Keratinocyte (primary cell): ENCODE measurements around the gene HSPB1. TPM values are rescaled to one million over a fixed set of nuclear protein-coding genes. Genes with fewer than 3 reads are reported as not detected.

Source experiments
- DNase-seq: peaks from one replicate; pipeline ENCODE4 v3.0.0-alpha.2; 2011; ENCODE audit warnings: low read depth, missing footprints, low spot score
- FAIRE-seq: peaks from 2 replicates; lab custom pipeline; 2011; peaks lifted over from hg19 to GRCh38; lab: Jason Lieb, UNC
- H2AFZ ChIP-seq: 2 replicates; pipeline ENCODE4 v1.6.0; 2012; ENCODE audit warnings: low read length, control low read depth, inconsistent platforms; ENCODE audit not compliant: control insufficient read depth
- H3K27ac ChIP-seq: 2 replicates; pipeline ENCODE4 v1.5.1; 2011; ENCODE audit warnings: low read length; ENCODE audit not compliant: control insufficient read depth, insufficient read depth
- H3K27me3 ChIP-seq: 3 replicates; pipeline ENCODE4 v1.6.0; 2011; ENCODE audit warnings: low read length; ENCODE audit not compliant: control insufficient read depth, insufficient read depth; ENCODE audit errors: extremely low read depth
- H3K36me3 ChIP-seq, 2 experiments: 2 replicates in 1 of 2; 3 replicates in 1 of 2; pipeline ENCODE4 v1.5.1; 2011; ENCODE audit warnings: low read length in 2 of 2, mild to moderate bottlenecking in 1 of 2; ENCODE audit not compliant: control insufficient read depth in 2 of 2, insufficient read depth in 2 of 2; ENCODE audit errors: extremely low read depth in 1 of 2
- H3K4me1 ChIP-seq: 3 replicates; pipeline ENCODE4 v1.5.1; 2011; ENCODE audit warnings: low read length; ENCODE audit not compliant: control insufficient read depth, insufficient read depth; ENCODE audit errors: extremely low read depth
- H3K4me2 ChIP-seq: 3 replicates; pipeline ENCODE4 v1.6.0; 2011; ENCODE audit warnings: low read depth, low read length; ENCODE audit not compliant: control insufficient read depth, insufficient read depth; ENCODE audit errors: extremely low read depth
- H3K4me3 ChIP-seq, 3 experiments: fragments of 200-600 bp in 1 of 3; sonication (generic) in 1 of 3; 2 replicates in 2 of 3; 3 replicates in 1 of 3; pipeline ENCODE4 v1.5.1; 2011 to 2016; ENCODE audit warnings: low read length in 3 of 3, mild to moderate bottlenecking in 3 of 3, control low read depth in 2 of 3, inconsistent platforms in 1 of 3, low read depth in 1 of 3, mixed read lengths in 1 of 3, mixed run types in 1 of 3, moderate library complexity in 1 of 3; ENCODE audit not compliant: control insufficient read depth in 2 of 3, insufficient read depth in 2 of 3; ENCODE audit errors: extremely low read depth in 1 of 3
- H3K79me2 ChIP-seq: 2 replicates; pipeline ENCODE4 v1.6.0; 2012; ENCODE audit warnings: low read length; ENCODE audit not compliant: control insufficient read depth, insufficient read depth
- H3K9ac ChIP-seq: 3 replicates; pipeline ENCODE4 v1.6.0; 2011; ENCODE audit warnings: low read length; ENCODE audit not compliant: control insufficient read depth, insufficient read depth; ENCODE audit errors: extremely low read depth
- H3K9me1 ChIP-seq: 3 replicates; pipeline ENCODE4 v1.6.0; 2011; ENCODE audit warnings: low read length; ENCODE audit not compliant: control insufficient read depth, insufficient read depth; ENCODE audit errors: extremely low read depth
- H3K9me3 ChIP-seq: 2 replicates; pipeline ENCODE4 v1.5.1; 2012; ENCODE audit warnings: low read depth, low read length; ENCODE audit not compliant: control insufficient read depth
- H4K20me1 ChIP-seq: 3 replicates; pipeline ENCODE4 v1.6.0; 2011; ENCODE audit warnings: low read length; ENCODE audit not compliant: control insufficient read depth, insufficient read depth; ENCODE audit errors: extremely low read depth
- CTCF ChIP-seq, 3 experiments: IDR thresholded peaks in 1 of 3; conservative IDR thresholded peaks in 1 of 3; optimal IDR thresholded peaks in 1 of 3; 2 replicates in 2 of 3; 3 replicates in 1 of 3; pipeline versions ENCODE3 to v1.5.1; 2011; ENCODE audit warnings: low read length in 3 of 3, mild to moderate bottlenecking in 3 of 3, moderate library complexity in 2 of 3, control low read depth in 1 of 3, inconsistent platforms in 1 of 3; ENCODE audit not compliant: insufficient read depth in 2 of 3; ENCODE audit errors: extremely low read depth in 1 of 3
- EZH2 ChIP-seq: IDR thresholded peaks from one replicate; pipeline ENCODE4 v1.6.1; 2012; ENCODE audit warnings: inconsistent platforms, mild to moderate bottlenecking, low read length, moderate library complexity
- dilution Hi-C: fragments of 300-500 bp; cut with MboI; formaldehyde crosslinking; loops from one replicate; pipeline ENCODE4 v1.7.0; 2020; ENCODE audit warnings: low sequenced_read_pairs; ENCODE audit not compliant: extremely low pct_ligation_motif_present
- polyA plus RNA-seq, 5 experiments: library from polyadenylated mRNA; depleted of rRNA in 3 of 5; stranded (reverse) in 3 of 5; stranded (forward) in 1 of 5; unstranded in 1 of 5; fragments of >200 nt; gene quantifications; 1 replicate in 1 of 5; 2 replicates in 3 of 5; 3 replicates in 1 of 5; pipeline versions ENCODE4 v1.2.1 to v1.2.3, GENCODE V29; 2011 to 2012; ENCODE audit warnings: missing spikeins in 2 of 5, low read depth in 1 of 5, low replicate concordance in 1 of 5

HSPB1 gene
- polyA plus RNA-seq, 1 donor (not counting 4 experiments of a cell fraction or from before 2014, with no cell fraction given): 460 TPM

- no peaks in the 10 kb centered on the region for H3K9me1 ChIP-seq
- no peak overlapping the region for H3K4me2 ChIP-seq
- H3K4me1 ChIP-seq: no peaks in the 10 kb centered on the region
- no peaks in the 10 kb centered on the region for H3K9me3 ChIP-seq
- H2AFZ ChIP-seq: no peak overlapping the region
- no peaks in the 10 kb centered on the region for H3K36me3 ChIP-seq
- no peak overlapping the region for H3K27ac ChIP-seq
- no peak overlapping the region for H3K4me3 ChIP-seq
- H4K20me1 ChIP-seq: no peaks in the 10 kb centered on the region
- FAIRE-seq: no peak
- peaks cover 9% of the 10 kb centered on the region for H3K27me3 ChIP-seq
- no peak for TF ChIP-seq EZH2
- no peak for TF ChIP-seq CTCF (optimal IDR thresholded peaks at IDR 0.05 in 1 of 3, IDR thresholded peaks at IDR 0.05 in 1 of 3, conservative IDR thresholded peaks at IDR 0.05 in 1 of 3; ENCODE audit: extremely low read depth in 1 of 3, insufficient read depth in 2 of 3, low read length in 3 of 3)
- no peak for DNase-seq
- H3K9ac ChIP-seq: no peak overlapping the region
- no peaks in the 10 kb centered on the region for H3K79me2 ChIP-seq
- dilution Hi-C loops: no loop called here
These were observed 42.2 kb upstream of the HSPB1 start for GRCh38 chr7:76260171-76260703.

- H2AFZ ChIP-seq: no peak overlapping the region
- TF ChIP-seq EZH2 (no peak), CTCF (optimal IDR thresholded peaks at IDR 0.05 in 1 of 3, IDR thresholded peaks at IDR 0.05 in 1 of 3, conservative IDR thresholded peaks at IDR 0.05 in 1 of 3; ENCODE audit: extremely low read depth in 1 of 3, insufficient read depth in 2 of 3, low read length in 3 of 3) (no peak)
- H3K9me3 ChIP-seq: no peaks in the 10 kb centered on the region
- H3K79me2 ChIP-seq: no peaks in the 10 kb centered on the region
- H3K4me3 ChIP-seq: no peak overlapping the region
- no peak overlapping the region for H3K9ac ChIP-seq
- no peaks in the 10 kb centered on the region for H3K4me1 ChIP-seq
- H3K27me3 ChIP-seq: peaks cover 9% of the 10 kb centered on the region
- H3K27ac ChIP-seq: no peak overlapping the region
- dilution Hi-C loops: no loop called here
- no peaks in the 10 kb centered on the region for H3K9me1 ChIP-seq
- H3K4me2 ChIP-seq: no peak overlapping the region
- H4K20me1 ChIP-seq: no peaks in the 10 kb centered on the region
- no peak for FAIRE-seq
- no peaks in the 10 kb centered on the region for H3K36me3 ChIP-seq
- DNase-seq: no peak
These were observed 41.1 kb upstream of the HSPB1 start for GRCh38 chr7:76261329-76261728.
